Activated naive CD8-positive, alpha-beta T cell treated with anti-CD3 and anti-CD28 coated beads, Interleukin-2, amount 10 ng/mL, durations not matched to agents 7 days and 5 days (primary cell): Measurements from ENCODE around the gene RNF167. TPM values are rescaled to one million over a fixed set of nuclear protein-coding genes. Genes with fewer than 3 reads are reported as not detected.
"Not testable (repeated sequence)": the region's sequence is repeated elsewhere in the genome, so short reads cannot be mapped to it uniquely, and the experiment has no call there.

Source experiments
- ATAC-seq: fragments of 150-1000 bp; cut with Tn5 transposase; one replicate; pipeline ENCODE4 v1.10.0; 2021; ENCODE audit warnings: low read depth, moderate library complexity
- POLR2A ChIA-PET: fragments of 350-600 bp; sonication (Branson Sonifier 250); formaldehyde crosslinking; loops from one replicate; lab custom pipeline; 2021; ENCODE audit warnings: antibody characterized with exemption; lab: Charles Lee
- DNase-seq: peaks from one replicate; pipeline ENCODE4 v3.0.0; 2021
- H3K27ac Mint-ChIP-seq: one replicate; pipeline ENCODE4 v1.8.0; 2022; ENCODE audit warnings: mild to moderate bottlenecking, mixed read lengths
- H3K27me3 Mint-ChIP-seq: one replicate; pipeline ENCODE4 v1.8.0; 2022; ENCODE audit warnings: mild to moderate bottlenecking, moderate library complexity, mixed read lengths
- H3K36me3 Mint-ChIP-seq: one replicate; pipeline ENCODE4 v1.8.0; 2021; ENCODE audit warnings: mild to moderate bottlenecking, mixed read lengths
- H3K4me1 Mint-ChIP-seq: one replicate; pipeline ENCODE4 v1.8.0; 2021; ENCODE audit warnings: mixed read lengths
- H3K4me3 Mint-ChIP-seq: one replicate; pipeline ENCODE4 v1.8.0; 2022; ENCODE audit warnings: mild to moderate bottlenecking, moderate library complexity, mixed read lengths
- H3K9me3 Mint-ChIP-seq: one replicate; pipeline ENCODE4 v1.8.0; 2021; ENCODE audit warnings: mixed read lengths
- total RNA-seq, 2 experiments: library from RNA; stranded (reverse); gene quantifications; one replicate each; pipeline ENCODE4 v1.2.3, GENCODE V29; 2021

The RNF167 gene
- total RNA-seq, 2 experiments from 2014 or later, result 202 TPM

DNA sequence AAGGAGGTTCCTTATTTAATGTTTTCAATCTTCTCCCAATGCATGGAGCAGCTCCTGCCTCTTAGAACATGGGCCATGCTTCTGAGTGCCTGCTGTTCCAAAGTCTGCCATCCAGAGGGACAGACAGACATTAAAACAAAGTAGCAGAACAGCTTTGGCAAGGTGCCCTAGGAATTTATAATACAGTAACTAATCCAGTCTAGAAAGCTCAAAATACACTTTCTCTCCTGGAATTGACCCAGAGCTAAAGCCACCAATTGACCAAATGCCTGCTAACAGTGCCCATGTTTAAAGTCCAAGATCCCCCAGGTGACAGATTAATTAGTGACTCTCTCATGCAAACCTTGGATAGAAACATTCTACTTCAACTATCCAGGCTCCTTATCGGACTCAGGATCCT, 26.1 kb upstream of the RNF167 start:
- H3K9me3 Mint-ChIP-seq, result no peaks in the 10 kb centered on the region
- POLR2A ChIA-PET, result interaction anchor here (0.6 to 0.9 kb wide), 3 partner anchors 26 to 53 kb away, joined by 3 read pairs; partner anchors contain the start of genes RNF167 and SLC25A11
- no peak overlapping the region for H3K27ac Mint-ChIP-seq

DNA sequence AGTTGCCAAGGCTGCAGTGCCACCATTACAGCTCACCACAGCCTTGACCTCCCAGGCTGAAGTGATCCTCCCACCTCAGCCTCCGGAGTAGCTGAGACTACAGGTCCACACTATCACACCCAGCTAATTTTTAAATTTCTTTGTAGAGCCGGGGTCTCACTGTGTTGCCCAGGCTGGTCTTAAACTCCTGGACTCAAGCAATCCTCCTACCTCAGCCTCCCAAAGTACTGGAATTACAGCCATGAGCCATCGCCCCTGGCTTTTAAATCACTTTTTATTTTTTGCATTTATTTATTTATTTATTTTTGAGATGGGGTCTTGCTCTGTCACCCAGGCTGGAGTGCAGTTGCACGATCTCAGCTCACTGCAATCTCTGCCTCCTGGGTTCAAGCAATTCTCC, 25.5 kb upstream of the RNF167 start:
- POLR2A ChIA-PET, result interaction anchor here (0.9 kb wide), 1 partner anchor 26 kb away, joined by 3 read pairs; the partner anchor contains the start of genes RNF167 and SLC25A11
- H3K9me3 Mint-ChIP-seq, H3K4me3 Mint-ChIP-seq, H3K4me1 Mint-ChIP-seq, H3K27ac Mint-ChIP-seq, DNase-seq, H3K27me3 Mint-ChIP-seq, ATAC-seq, H3K36me3 Mint-ChIP-seq: not testable (repeated sequence)

More for the DNA sequence above, 26.1 kb upstream of the RNF167 start:
- peaks cover 1% of the 10 kb centered on the region for H3K36me3 Mint-ChIP-seq
- DNase-seq (no peak), ATAC-seq (no peak)
- no peak overlapping the region for H3K4me3 Mint-ChIP-seq
- no peaks in the 10 kb centered on the region for H3K4me1 Mint-ChIP-seq
- peaks cover 9% of the 10 kb centered on the region for H3K27me3 Mint-ChIP-seq

DNA sequence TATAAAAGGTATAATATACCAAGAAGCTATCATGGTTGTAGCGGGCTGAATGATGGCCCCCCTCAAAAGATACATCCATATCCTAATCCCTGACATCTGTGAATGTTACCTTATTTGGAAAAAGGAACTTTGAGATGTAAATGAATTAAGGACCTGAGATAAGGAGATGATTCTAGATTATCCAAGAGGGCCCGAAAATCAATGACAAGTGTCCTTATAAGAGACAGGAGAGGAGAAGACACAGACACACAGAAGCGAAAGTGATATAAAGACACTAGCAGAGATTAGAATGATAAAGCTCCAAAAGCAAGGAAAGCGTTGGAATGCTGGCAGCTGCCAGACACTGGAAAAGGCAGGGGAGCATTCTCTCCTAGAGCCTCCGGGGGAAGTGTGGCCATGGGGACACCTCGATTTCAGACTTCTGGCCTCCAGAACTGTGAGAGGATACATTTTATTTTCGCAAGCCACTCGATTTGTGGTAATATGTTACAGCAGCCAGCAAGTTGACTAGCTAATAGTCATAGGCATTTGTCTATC, 20.5 kb upstream of the RNF167 start:
- Mint-ChIP-seq H3K9me3 (no peaks in the 10 kb centered on the region), H3K36me3 (peaks cover 2% of the 10 kb centered on the region), H3K4me1 (peaks cover 2% of the 10 kb centered on the region), H3K27ac (no peak overlapping the region), H3K27me3 (no peaks in the 10 kb centered on the region), H3K4me3 (no peak overlapping the region)
- POLR2A ChIA-PET, result interaction anchor here (0.7 kb wide), 1 partner anchor 20 kb away, joined by 3 read pairs; the partner anchor contains the start of genes RNF167 and SLC25A11
- DNase-seq, result no peak
- no peak for ATAC-seq

DNA sequence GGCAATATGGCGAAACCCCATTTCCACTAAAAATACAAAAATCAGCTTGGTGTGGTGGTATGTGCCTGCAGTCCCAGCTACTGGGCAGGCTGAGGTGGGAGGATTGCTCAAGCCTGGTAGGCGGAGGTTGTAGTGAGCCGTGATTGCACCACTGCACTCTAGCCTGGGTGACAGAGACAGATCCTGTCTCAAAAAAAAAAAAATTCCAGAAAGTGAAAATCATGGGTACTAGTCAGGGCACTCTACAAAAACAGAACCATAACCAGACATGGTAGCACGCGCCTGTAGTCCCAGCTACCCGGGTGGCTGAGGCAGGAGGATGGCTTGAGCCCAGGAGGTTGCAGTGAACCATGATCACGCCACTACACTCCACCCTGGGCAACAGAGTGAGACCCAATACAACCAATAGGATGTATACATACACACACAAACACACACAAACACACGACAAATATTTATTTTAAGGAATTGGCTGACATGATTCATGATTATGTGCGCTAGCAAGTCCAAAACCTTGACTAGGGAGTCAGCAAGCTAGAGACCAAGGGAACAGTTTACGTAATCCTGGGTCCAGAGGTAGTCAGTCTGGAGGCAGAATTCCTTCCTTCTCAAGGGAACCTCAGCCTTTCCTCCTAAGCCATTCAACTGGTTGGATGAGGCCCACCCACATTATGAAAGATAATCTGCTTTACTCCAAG, 19.6 kb upstream of the RNF167 start:
- POLR2A ChIA-PET, result interaction anchor here (0.7 kb wide), 1 partner anchor 19 kb away, joined by 3 read pairs; the partner anchor contains the start of genes RNF167 and SLC25A11

DNA sequence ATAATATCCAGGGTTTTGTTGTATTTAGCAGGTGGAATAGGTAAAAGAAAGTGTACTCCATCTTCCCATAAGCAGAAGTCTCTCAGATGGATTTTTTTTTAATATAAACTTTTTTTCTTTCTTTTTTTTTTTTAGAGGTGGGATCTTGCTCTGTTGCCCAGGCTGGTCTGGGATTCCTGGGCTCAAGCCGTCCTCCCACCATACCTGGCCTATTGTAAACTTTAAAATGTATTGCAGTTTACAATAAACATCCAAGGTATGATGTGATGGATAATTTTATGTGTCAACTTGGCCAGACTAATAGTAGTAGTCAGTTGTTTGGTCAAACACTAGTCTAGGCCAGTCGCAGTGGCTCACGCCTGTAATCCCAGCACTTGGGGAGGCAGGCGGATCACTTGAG, 18.7 kb upstream of the RNF167 start:
- Mint-ChIP-seq H3K27ac (no peak overlapping the region), H3K4me3 (no peak overlapping the region), H3K9me3 (no peaks in the 10 kb centered on the region), H3K27me3 (no peaks in the 10 kb centered on the region), H3K36me3 (peaks cover 2% of the 10 kb centered on the region), H3K4me1 (peaks cover 2% of the 10 kb centered on the region)
- POLR2A ChIA-PET, result no interaction called here
- no peak for ATAC-seq
- DNase-seq, result no peak

More for the DNA sequence above, 19.6 kb upstream of the RNF167 start:
- peaks cover 2% of the 10 kb centered on the region for H3K4me1 Mint-ChIP-seq
- no peak overlapping the region for H3K4me3 Mint-ChIP-seq
- no peak overlapping the region for H3K27ac Mint-ChIP-seq
- no peak for DNase-seq
- ATAC-seq, result no peak
- H3K27me3 Mint-ChIP-seq, result no peaks in the 10 kb centered on the region
- H3K36me3 Mint-ChIP-seq, result peaks cover 2% of the 10 kb centered on the region
- H3K9me3 Mint-ChIP-seq, result no peaks in the 10 kb centered on the region

DNA sequence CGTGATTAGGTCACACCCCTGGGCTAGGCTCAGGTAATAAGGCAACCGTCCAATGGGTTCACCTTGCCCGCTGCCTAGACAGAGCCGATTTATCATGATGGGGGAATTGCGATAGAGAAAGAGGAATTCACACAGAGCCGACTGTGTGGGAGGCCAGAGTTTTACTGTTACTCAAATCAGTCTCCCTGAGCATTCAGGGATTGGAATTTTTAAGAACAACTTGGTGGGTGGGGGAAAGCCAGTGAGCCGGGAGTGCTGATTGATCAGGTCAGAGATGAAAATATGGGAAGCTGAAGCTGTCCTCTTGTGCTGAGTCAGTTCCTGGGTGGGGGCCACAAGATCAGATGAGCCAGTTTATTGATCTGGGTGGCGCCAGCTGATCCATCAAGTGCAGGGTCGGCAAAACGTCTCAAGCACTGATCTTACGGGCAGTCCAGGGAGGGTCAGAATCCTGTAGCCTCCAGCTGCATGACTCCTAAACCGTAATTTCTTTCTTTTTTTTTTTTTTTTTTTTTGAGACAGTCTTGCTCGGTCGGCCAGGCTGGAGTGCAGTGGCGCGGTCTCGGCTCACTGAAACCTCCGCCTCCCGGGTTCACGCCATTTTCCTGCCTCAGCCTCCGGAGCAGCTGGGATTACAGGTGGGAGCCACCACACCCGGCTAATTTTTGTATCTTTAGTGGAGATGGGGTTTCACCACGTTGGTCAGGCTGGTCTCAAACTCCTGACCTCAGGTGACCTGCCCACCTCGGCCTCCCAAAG, 13.3 kb upstream of the RNF167 start:
- not testable (repeated sequence) for H3K4me1 Mint-ChIP-seq, H3K9me3 Mint-ChIP-seq, H3K4me3 Mint-ChIP-seq, ATAC-seq, H3K27ac Mint-ChIP-seq, DNase-seq, H3K27me3 Mint-ChIP-seq
- POLR2A ChIA-PET, result interaction anchor here (0.6 kb wide), 1 partner anchor 56 kb away, joined by 4 read pairs; no protein-coding TSS in a partner anchor
- peaks cover 27% of the 10 kb centered on the region for H3K36me3 Mint-ChIP-seq

DNA sequence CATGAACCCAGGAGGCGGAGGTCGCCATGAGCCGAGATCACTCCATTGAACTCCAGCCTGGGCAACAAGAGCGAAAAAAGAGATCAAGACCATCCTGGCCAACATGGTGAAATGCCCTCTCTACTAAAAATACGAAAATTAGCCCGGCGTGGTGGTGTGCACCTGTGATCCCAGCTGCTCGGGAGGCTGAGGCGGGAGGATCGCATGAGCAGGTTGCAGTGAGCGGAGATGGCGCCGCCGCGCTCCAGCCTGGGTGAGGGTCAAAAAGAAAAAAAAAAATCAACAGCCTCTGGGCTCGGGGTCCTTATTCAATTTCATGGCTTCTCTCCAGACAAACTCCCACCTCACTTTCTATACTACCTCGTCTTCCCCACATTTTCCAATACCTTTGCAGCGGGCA, 11.2 kb upstream of the RNF167 start:
- POLR2A ChIA-PET, result interaction anchor here (1.0 to 1.1 kb wide), 2 partner anchors 16 to 17 kb away, joined by 3 read pairs; no protein-coding TSS in a partner anchor
- peaks cover 34% of the 10 kb centered on the region for H3K36me3 Mint-ChIP-seq
- DNase-seq (no peak), ATAC-seq (no peak)
- no peaks in the 10 kb centered on the region for H3K9me3 Mint-ChIP-seq
- no peak overlapping the region for H3K27ac Mint-ChIP-seq
- no peak overlapping the region for H3K4me3 Mint-ChIP-seq
- peaks cover 12% of the 10 kb centered on the region for H3K4me1 Mint-ChIP-seq
- no peaks in the 10 kb centered on the region for H3K27me3 Mint-ChIP-seq

DNA sequence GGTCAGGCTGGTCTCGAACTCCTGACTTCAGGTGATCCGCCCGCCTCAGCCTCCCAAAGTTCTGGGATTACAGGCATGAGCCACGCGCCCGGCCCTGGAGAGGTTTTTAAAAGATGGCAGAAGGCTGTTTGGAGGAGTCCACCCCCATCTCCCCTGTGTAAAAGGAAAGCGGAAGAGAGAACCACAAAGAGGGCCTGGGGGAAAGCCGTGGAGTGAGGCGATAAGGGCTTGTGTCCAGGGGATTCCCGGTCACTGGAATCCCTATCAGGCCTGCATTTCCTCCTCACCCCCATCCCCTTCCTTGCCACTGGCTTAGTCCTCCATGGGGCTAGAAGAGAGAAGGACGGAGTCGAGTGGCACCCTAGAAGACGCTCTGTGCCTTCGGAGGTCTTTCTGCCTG, 8.1 kb upstream of the RNF167 start, which contains the start of gene GP1BA:
Gene GP1BA (plus strand): TSS at position 315 of the 400 bp plus-strand sequence. CDS start 328 bp downstream, outside the sequence.
- Mint-ChIP-seq H3K9me3 (no peaks in the 10 kb centered on the region), H3K27ac (peak within 1 kb of the TSS; percentile 60), H3K36me3 (peaks cover 46% of the 10 kb centered on the region), H3K27me3 (no peaks in the 10 kb centered on the region), H3K4me1 (peaks cover 27% of the 10 kb centered on the region), H3K4me3 (no peak within 1 kb of the TSS)
- no peak for ATAC-seq
- no peak for DNase-seq
- POLR2A ChIA-PET, result no interaction called here

DNA sequence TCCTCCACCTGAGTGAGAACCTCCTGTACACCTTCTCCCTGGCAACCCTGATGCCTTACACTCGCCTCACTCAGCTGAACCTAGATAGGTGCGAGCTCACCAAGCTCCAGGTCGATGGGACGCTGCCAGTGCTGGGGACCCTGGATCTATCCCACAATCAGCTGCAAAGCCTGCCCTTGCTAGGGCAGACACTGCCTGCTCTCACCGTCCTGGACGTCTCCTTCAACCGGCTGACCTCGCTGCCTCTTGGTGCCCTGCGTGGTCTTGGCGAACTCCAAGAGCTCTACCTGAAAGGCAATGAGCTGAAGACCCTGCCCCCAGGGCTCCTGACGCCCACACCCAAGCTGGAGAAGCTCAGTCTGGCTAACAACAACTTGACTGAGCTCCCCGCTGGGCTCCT, 7.3 kb upstream of the RNF167 start:
- Mint-ChIP-seq H3K27me3 (no peaks in the 10 kb centered on the region), H3K4me1 (peaks cover 30% of the 10 kb centered on the region), H3K36me3 (peaks cover 45% of the 10 kb centered on the region), H3K27ac (no peak overlapping the region), H3K4me3 (no peak overlapping the region), H3K9me3 (no peaks in the 10 kb centered on the region)
- DNase-seq (no peak), ATAC-seq (no peak)
- POLR2A ChIA-PET, result no interaction called here

DNA sequence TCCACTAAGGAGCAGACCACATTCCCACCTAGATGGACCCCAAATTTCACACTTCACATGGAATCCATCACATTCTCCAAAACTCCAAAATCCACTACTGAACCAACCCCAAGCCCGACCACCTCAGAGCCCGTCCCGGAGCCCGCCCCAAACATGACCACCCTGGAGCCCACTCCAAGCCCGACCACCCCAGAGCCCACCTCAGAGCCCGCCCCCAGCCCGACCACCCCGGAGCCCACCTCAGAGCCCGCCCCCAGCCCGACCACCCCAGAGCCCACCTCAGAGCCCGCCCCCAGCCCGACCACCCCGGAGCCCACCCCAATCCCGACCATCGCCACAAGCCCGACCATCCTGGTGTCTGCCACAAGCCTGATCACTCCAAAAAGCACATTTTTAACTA, 6.4 kb upstream of the RNF167 start:
- POLR2A ChIA-PET, result interaction anchor here (0.8 to 1.3 kb wide), 4 partner anchors 34 to 97 kb away, joined by 3 read pairs; no protein-coding TSS in a partner anchor
- DNase-seq, result no peak
- no peaks in the 10 kb centered on the region for H3K9me3 Mint-ChIP-seq
- peaks cover 33% of the 10 kb centered on the region for H3K4me1 Mint-ChIP-seq
- peak overlapping the region; percentile 52 for H3K27ac Mint-ChIP-seq
- peaks cover 45% of the 10 kb centered on the region for H3K36me3 Mint-ChIP-seq
- no peak for ATAC-seq
- no peaks in the 10 kb centered on the region for H3K27me3 Mint-ChIP-seq
- H3K4me3 Mint-ChIP-seq, result no peak overlapping the region

DNA sequence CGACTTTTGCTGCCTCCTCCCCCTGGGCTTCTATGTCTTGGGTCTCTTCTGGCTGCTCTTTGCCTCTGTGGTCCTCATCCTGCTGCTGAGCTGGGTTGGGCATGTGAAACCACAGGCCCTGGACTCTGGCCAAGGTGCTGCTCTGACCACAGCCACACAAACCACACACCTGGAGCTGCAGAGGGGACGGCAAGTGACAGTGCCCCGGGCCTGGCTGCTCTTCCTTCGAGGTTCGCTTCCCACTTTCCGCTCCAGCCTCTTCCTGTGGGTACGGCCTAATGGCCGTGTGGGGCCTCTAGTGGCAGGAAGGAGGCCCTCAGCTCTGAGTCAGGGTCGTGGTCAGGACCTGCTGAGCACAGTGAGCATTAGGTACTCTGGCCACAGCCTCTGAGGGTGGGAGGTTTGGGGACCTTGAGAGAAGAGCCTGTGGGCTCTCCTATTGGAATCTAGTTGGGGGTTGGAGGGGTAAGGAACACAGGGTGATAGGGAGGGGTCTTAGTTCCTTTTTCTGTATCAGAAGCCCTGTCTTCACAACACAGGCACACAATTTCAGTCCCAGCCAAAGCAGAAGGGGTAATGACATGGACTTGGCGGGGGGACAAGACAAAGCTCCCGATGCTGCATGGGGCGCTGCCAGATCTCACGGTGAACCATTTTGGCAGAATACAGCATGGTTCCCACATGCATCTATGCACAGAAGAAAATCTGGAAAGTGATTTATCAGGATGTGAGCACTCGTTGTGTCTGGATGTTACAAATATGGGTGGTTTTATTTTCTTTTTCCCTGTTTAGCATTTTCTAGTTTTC, 5.7 kb upstream of the RNF167 start:
- Mint-ChIP-seq H3K27ac (peak overlapping the region; percentile 52), H3K9me3 (no peaks in the 10 kb centered on the region), H3K27me3 (no peaks in the 10 kb centered on the region), H3K4me1 (peaks cover 38% of the 10 kb centered on the region), H3K4me3 (peak overlapping the region; percentile 3), H3K36me3 (peaks cover 42% of the 10 kb centered on the region)
- ATAC-seq, result peak; percentile 35
- DNase-seq, result no peak
- POLR2A ChIA-PET, result interaction anchor here (0.8 to 1.3 kb wide), 7 partner anchors 9 to 96 kb away, joined by 3 to 4 read pairs (median 3); partner anchors contain the start of gene PFN1

DNA sequence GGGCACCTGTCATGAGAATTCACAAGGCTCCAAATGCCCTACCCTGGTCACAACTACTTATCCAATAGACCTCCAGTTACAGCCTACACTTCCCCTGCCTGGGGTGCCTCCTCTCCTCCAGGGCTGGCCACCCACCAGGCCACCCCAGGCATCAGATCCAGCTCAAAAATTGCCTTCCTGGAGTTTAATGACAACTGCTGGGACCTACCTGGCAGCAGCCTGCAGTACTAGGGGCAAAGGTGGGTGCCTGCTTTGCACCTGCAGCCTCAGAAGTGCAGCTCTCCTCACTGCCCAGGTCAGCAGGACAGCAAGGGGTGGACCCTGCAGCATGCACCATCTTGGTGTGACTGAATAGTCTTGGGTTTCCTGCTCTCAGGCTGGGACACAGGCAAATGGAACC, 4.4 kb upstream of the RNF167 start:
- ATAC-seq, result no peak
- Mint-ChIP-seq H3K36me3 (peaks cover 39% of the 10 kb centered on the region), H3K27me3 (no peaks in the 10 kb centered on the region), H3K4me3 (no peak overlapping the region), H3K4me1 (peaks cover 37% of the 10 kb centered on the region), H3K27ac (no peak overlapping the region), H3K9me3 (no peaks in the 10 kb centered on the region)
- POLR2A ChIA-PET, result interaction anchor here (1.5 to 2.1 kb wide), 2 partner anchors 9 to 27 kb away, joined by 5 to 6 read pairs; no protein-coding TSS in a partner anchor
- DNase-seq, result no peak
